ENCODE results near the gene SRPX. TPM values are rescaled to one million over a fixed set of nuclear protein-coding genes. Genes with fewer than 3 reads are reported as not detected.

Gene SRPX
- total RNA-seq, 1 donor from 2014 or later = 2.4 TPM

Other genes with a start within 250 kb of the SRPX start
- 4.9 TPM for gene SYTL5, start 214.3 kb downstream of the SRPX start, total RNA-seq
- 4.5 TPM for gene RPGR, start 106.6 kb upstream of the SRPX start, total RNA-seq
- 0.41 TPM for gene OTC, start 131.7 kb upstream of the SRPX start, total RNA-seq